Testis (tissue), 2 donors: ENCODE results near the gene MASP1.

Experiments
- POLR2A ChIP-seq: fragments of 450-650 bp; IDR thresholded peaks from one replicate; pipeline ENCODE4 v1.6.1; 2017; ENCODE audit warnings: antibody characterized with exemption, mild to moderate bottlenecking, moderate library complexity
- TF ChIP-seq, protein P1 (sequence below), 3 experiments: fragments of 450-650 bp in 2 of 3; fragments of 200-600 bp in 1 of 3; sonication (generic) in 1 of 3; IDR thresholded peaks; one replicate each; pipeline ENCODE4 v1.5.1; 2016 to 2019; ENCODE audit warnings: antibody characterized with exemption in 3 of 3, mild to moderate bottlenecking in 2 of 3, moderate library complexity in 1 of 3

- TF ChIP-seq, protein P1, sequence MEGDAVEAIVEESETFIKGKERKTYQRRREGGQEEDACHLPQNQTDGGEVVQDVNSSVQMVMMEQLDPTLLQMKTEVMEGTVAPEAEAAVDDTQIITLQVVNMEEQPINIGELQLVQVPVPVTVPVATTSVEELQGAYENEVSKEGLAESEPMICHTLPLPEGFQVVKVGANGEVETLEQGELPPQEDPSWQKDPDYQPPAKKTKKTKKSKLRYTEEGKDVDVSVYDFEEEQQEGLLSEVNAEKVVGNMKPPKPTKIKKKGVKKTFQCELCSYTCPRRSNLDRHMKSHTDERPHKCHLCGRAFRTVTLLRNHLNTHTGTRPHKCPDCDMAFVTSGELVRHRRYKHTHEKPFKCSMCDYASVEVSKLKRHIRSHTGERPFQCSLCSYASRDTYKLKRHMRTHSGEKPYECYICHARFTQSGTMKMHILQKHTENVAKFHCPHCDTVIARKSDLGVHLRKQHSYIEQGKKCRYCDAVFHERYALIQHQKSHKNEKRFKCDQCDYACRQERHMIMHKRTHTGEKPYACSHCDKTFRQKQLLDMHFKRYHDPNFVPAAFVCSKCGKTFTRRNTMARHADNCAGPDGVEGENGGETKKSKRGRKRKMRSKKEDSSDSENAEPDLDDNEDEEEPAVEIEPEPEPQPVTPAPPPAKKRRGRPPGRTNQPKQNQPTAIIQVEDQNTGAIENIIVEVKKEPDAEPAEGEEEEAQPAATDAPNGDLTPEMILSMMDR (IDR thresholded peaks at IDR 0.05), result no peak
- TF ChIP-seq POLR2A, result no peak
These were observed 27.5 kb downstream of the MASP1 start for GRCh38 chr3:187264021-187264420.
